Suprapubic skin (tissue), 4 donors: ENCODE results near the gene ROCK1.

ENCODE experiments used
- CTCF ChIP-seq, 2 donors: fragments of 200-600 bp in 1 of 2; fragments of 450-650 bp in 1 of 2; sonication (generic) in 1 of 2; IDR thresholded peaks; one replicate each; pipeline ENCODE4 v1.5.1; 2016 to 2019; ENCODE audit warnings: antibody characterized with exemption in 2 of 2, mild to moderate bottlenecking in 1 of 2, moderate library complexity in 1 of 2
- EP300 ChIP-seq: sonication (generic); formaldehyde crosslinking; IDR thresholded peaks from one replicate; pipeline ENCODE4 v1.6.1; 2017; ENCODE audit warnings: antibody characterized with exemption
- POLR2AphosphoS5 ChIP-seq, 3 donors: sonication (generic); formaldehyde crosslinking; IDR thresholded peaks; one replicate each; pipeline ENCODE4 v1.6.1; 2017; ENCODE audit warnings: antibody characterized with exemption in 3 of 3

- no peak for TF ChIP-seq EP300
- no peak for TF ChIP-seq CTCF (IDR thresholded peaks at IDR 0.05)
- no peak for TF ChIP-seq POLR2AphosphoS5 (IDR thresholded peaks at IDR 0.05)
These were observed 494 bp upstream of the ROCK1 start for GRCh38 chr18:21112140-21112473.
